ENCODE measurements around the gene MAP2K7. TPM values are rescaled to one million over a fixed set of nuclear protein-coding genes. Genes with fewer than 3 reads are reported as not detected.
"Not testable (repeated sequence)": the region's sequence is repeated elsewhere in the genome, so short reads cannot be mapped to it uniquely, and the experiment has no call there.

Gene MAP2K7
- total RNA-seq = 9.4 TPM

GRCh38 chr19:7903244-7904073 lies at the start of gene MAP2K7:
Gene MAP2K7 (plus strand): TSS chr19:7903877. CDS start chr19:7903945, 68 bp downstream.
- Histone ChIP-seq H3K4me1 (ENCODE audit: control insufficient read depth in 3 of 3, insufficient read depth in 3 of 3, low read length in 3 of 3) (peaks cover 27 to 49% (median 35%) of the 10 kb centered on the region in 3 donors), H3K27ac (ENCODE audit: low read depth, low read length) (peak within 1 kb of the TSS; percentile 87), H3K9ac (ENCODE audit: low read depth in 1 of 3, low read length in 3 of 3) (peak within 1 kb of the TSS; percentile 81 to 92 (median 89)), H3K4me3 (ENCODE audit: low read length in 3 of 3) (peak within 1 kb of the TSS; percentile 88 to 97 (median 91)), H3K9me3 (ENCODE audit: control insufficient read depth in 3 of 3, low read length in 3 of 3) (peaks cover 0 to 2% (median 0%) of the 10 kb centered on the region in 3 donors), H3K36me3 (ENCODE audit: control insufficient read depth in 3 of 3, insufficient read depth in 3 of 3, low read length in 3 of 3) (peaks cover 12 to 18% (median 15%) of the 10 kb centered on the region in 3 donors), H3K27me3 (ENCODE audit: control insufficient read depth in 3 of 3, insufficient read depth in 3 of 3, low read length in 3 of 3) (peaks cover 0 to 7% (median 0%) of the 10 kb centered on the region in 3 donors)

- Histone ChIP-seq H3K9me3 (ENCODE audit: control insufficient read depth in 3 of 3, low read length in 3 of 3) (no peaks in the 10 kb centered on the region), H3K27me3 (ENCODE audit: control insufficient read depth in 3 of 3, insufficient read depth in 3 of 3, low read length in 3 of 3) (peaks cover 4 to 42% (median 20%) of the 10 kb centered on the region in 3 donors), H3K9ac (ENCODE audit: low read depth in 1 of 3, low read length in 3 of 3) (no peak overlapping the region), H3K36me3 (ENCODE audit: control insufficient read depth in 3 of 3, insufficient read depth in 3 of 3, low read length in 3 of 3) (no peaks in the 10 kb centered on the region), H3K4me3 (ENCODE audit: low read length in 3 of 3) (no peak overlapping the region), H3K27ac (ENCODE audit: low read depth, low read length) (no peak overlapping the region), H3K4me1 (ENCODE audit: control insufficient read depth in 3 of 3, insufficient read depth in 3 of 3, low read length in 3 of 3) (peaks cover 0 to 4% (median 2%) of the 10 kb centered on the region in 3 donors)
These were observed 48.1 kb upstream of the MAP2K7 start for GRCh38 chr19:7855426-7856108.

- Histone ChIP-seq H3K9me3 (ENCODE audit: control insufficient read depth in 3 of 3, low read length in 3 of 3) (no peaks in the 10 kb centered on the region), H3K9ac (ENCODE audit: low read depth in 1 of 3, low read length in 3 of 3) (no peak overlapping the region), H3K4me3 (ENCODE audit: low read length in 3 of 3) (no peak overlapping the region), H3K4me1 (ENCODE audit: control insufficient read depth in 3 of 3, insufficient read depth in 3 of 3, low read length in 3 of 3) (peaks cover 0 to 2% (median 0%) of the 10 kb centered on the region in 3 donors), H3K36me3 (ENCODE audit: control insufficient read depth in 3 of 3, insufficient read depth in 3 of 3, low read length in 3 of 3) (no peaks in the 10 kb centered on the region), H3K27me3 (ENCODE audit: control insufficient read depth in 3 of 3, insufficient read depth in 3 of 3, low read length in 3 of 3) (peaks cover 7 to 48% (median 26%) of the 10 kb centered on the region in 3 donors), H3K27ac (ENCODE audit: low read depth, low read length) (no peak overlapping the region)
These were observed 47.5 kb upstream of the MAP2K7 start for GRCh38 chr19:7856109-7856591.

DNA sequence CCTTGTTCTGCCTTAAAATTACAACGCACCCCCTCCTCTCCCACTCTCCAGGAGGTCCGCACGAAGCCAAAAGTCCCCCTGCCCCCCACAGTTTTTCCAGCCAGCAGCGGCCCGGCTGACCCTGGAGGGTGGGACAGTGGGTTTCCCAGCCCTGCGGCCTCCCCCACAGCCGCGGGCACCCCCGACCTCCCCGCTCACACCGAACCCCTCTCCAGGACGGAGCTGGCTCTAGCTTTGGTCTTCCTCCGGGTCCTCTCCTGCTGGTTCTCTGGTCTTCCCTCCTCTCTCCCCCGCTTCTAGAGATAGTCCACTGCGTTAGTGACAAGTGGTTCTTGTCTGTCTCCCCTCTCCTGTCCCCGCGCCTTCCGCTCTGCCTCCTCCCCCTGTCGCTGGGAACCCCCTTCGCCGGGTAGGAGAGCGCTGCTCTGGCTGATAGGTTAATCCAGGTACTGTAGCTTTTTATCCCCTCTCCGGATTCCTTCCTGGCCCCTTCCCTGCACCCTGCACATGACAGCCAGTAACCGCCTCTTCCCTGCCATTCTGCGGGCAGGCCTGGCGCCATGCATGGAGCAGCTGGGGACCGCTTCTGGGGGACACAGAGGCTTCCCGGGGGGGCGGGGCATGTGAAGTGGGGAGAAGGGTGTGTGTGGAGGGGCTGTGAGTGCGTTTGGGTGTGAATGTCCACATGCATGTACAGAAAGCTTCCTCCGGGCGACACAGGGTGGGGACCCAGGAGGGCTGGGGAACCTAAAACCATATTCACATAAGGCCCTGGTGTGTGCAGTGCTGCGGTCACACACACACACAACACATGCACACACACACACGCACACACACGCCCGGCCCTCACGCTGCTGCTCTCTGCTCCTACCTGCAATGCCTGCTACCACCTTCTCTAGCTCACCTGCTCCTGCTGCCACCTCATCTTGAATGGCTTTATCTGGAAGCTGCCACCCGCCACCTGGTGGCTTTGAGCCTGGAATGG lies 46.7 kb upstream of the MAP2K7 start:
- peaks cover 14 to 56% (median 33%) of the 10 kb centered on the region in 3 donors for H3K27me3 ChIP-seq (ENCODE audit: control insufficient read depth in 3 of 3, insufficient read depth in 3 of 3, low read length in 3 of 3)
- H3K36me3 ChIP-seq (ENCODE audit: control insufficient read depth in 3 of 3, insufficient read depth in 3 of 3, low read length in 3 of 3) = no peaks in the 10 kb centered on the region
- no peak overlapping the region for H3K4me3 ChIP-seq (ENCODE audit: low read length in 3 of 3)
- H3K4me1 ChIP-seq (ENCODE audit: control insufficient read depth in 3 of 3, insufficient read depth in 3 of 3, low read length in 3 of 3) = peaks cover under 1 to 10% (median 2%) of the 10 kb centered on the region in 3 donors
- H3K9ac ChIP-seq (ENCODE audit: low read depth in 1 of 3, low read length in 3 of 3) = no peak overlapping the region
- no peak overlapping the region for H3K27ac ChIP-seq (ENCODE audit: low read depth, low read length)
- H3K9me3 ChIP-seq (ENCODE audit: control insufficient read depth in 3 of 3, low read length in 3 of 3) = no peaks in the 10 kb centered on the region

DNA sequence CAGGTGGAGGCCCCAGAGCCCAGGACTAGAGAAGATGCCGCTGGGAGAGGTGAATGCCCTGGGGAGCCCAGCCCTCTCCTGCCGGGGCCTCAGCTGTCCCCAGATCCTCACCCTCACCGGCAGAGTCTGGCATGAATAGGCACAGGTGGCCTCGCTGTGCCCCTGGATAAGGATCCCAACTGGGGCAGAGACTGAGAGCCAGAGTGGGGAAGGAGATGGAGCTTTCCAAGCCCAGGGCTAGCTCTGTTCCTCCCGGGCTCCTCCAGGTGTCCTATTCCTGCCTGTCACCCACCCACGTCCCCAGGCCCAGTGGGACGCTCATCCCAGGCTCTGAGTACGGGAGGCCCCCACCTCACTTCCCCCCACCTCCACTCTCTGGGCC lies 46.0 kb upstream of the MAP2K7 start:
- Histone ChIP-seq H3K9me3 (ENCODE audit: control insufficient read depth in 3 of 3, low read length in 3 of 3) (no peaks in the 10 kb centered on the region), H3K9ac (ENCODE audit: low read depth in 1 of 3, low read length in 3 of 3) (no peak overlapping the region), H3K4me1 (ENCODE audit: control insufficient read depth in 3 of 3, insufficient read depth in 3 of 3, low read length in 3 of 3) (peaks cover 2 to 13% (median 3%) of the 10 kb centered on the region in 3 donors), H3K4me3 (ENCODE audit: low read length in 3 of 3) (no peak overlapping the region), H3K36me3 (ENCODE audit: control insufficient read depth in 3 of 3, insufficient read depth in 3 of 3, low read length in 3 of 3) (no peaks in the 10 kb centered on the region), H3K27me3 (ENCODE audit: control insufficient read depth in 3 of 3, insufficient read depth in 3 of 3, low read length in 3 of 3) (peaks cover 18 to 59% (median 36%) of the 10 kb centered on the region in 3 donors), H3K27ac (ENCODE audit: low read depth, low read length) (no peak overlapping the region)

DNA sequence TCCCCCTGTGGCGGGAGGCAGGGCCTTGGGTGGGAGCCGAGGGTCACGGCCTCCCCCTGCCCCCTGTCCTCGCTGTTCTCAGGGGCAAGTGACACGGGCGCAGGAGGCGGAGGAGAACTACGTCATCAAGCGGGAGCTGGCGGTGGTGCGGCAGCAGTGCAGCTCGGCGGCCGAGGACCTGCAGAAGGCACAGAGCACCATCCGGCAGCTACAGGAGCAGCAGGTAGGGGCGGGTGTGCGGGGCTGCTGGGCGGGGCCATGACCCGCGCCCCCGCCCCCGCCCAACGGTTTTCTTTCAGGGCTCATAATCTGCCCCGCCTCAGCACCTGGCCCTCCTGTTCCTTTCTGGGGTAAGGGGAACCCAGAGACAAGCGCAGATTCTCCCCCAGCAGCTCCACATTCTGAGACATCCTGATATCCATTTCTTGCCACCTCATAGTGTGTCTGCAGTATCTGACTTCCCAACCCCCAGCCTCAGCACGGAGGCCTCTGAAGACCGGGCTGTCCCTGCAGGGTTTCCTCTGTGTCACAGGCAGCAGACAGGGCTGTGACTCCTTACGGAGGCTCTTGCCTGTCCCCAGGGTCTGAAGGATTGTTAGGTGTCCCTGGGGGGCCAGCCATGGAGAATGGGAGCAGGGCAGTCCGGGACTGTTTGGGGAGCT lies 45.4 kb upstream of the MAP2K7 start:
- H3K27me3 ChIP-seq (ENCODE audit: control insufficient read depth in 3 of 3, insufficient read depth in 3 of 3, low read length in 3 of 3) = peaks cover 18 to 59% (median 36%) of the 10 kb centered on the region in 3 donors
- H3K4me1 ChIP-seq (ENCODE audit: control insufficient read depth in 3 of 3, insufficient read depth in 3 of 3, low read length in 3 of 3) = peaks cover 2 to 13% (median 3%) of the 10 kb centered on the region in 3 donors
- no peak overlapping the region for H3K4me3 ChIP-seq (ENCODE audit: low read length in 3 of 3)
- H3K9me3 ChIP-seq (ENCODE audit: control insufficient read depth in 3 of 3, low read length in 3 of 3) = no peaks in the 10 kb centered on the region
- no peak overlapping the region for H3K27ac ChIP-seq (ENCODE audit: low read depth, low read length)
- H3K36me3 ChIP-seq (ENCODE audit: control insufficient read depth in 3 of 3, insufficient read depth in 3 of 3, low read length in 3 of 3) = no peaks in the 10 kb centered on the region
- H3K9ac ChIP-seq (ENCODE audit: low read depth in 1 of 3, low read length in 3 of 3) = no peak overlapping the region

DNA sequence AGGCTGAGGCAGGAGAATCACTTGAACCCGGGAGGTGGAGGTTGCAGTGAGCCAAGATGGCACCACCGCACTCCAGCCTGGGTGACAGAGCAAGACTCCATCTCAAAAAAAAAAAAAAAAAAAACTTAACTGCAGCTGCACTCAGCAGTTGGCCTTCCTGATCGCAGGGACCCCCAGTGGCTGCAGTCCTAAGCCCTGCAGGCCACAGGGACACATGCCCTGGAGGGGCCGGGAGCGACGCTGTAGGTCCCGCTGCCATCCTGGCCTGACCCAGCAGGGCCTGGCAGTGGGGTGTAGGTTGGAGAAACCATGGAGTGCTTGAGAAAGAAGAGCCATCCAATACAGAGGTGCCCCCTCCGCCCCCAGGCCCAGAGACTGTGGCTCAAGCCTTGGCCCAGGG lies 44.6 kb upstream of the MAP2K7 start:
- H3K27ac ChIP-seq (ENCODE audit: low read depth, low read length); H3K9ac ChIP-seq (ENCODE audit: low read depth in 1 of 3, low read length in 3 of 3); H3K36me3 ChIP-seq (ENCODE audit: control insufficient read depth in 3 of 3, insufficient read depth in 3 of 3, low read length in 3 of 3); H3K4me3 ChIP-seq (ENCODE audit: low read length in 3 of 3); H3K9me3 ChIP-seq (ENCODE audit: control insufficient read depth in 3 of 3, low read length in 3 of 3): not testable (repeated sequence)
- H3K4me1 ChIP-seq (ENCODE audit: control insufficient read depth in 3 of 3, insufficient read depth in 3 of 3, low read length in 3 of 3) = peaks cover 2 to 13% (median 3%) of the 10 kb centered on the region in 3 donors
- peaks cover 18 to 58% (median 36%) of the 10 kb centered on the region in 3 donors for H3K27me3 ChIP-seq (ENCODE audit: control insufficient read depth in 3 of 3, insufficient read depth in 3 of 3, low read length in 3 of 3)

DNA sequence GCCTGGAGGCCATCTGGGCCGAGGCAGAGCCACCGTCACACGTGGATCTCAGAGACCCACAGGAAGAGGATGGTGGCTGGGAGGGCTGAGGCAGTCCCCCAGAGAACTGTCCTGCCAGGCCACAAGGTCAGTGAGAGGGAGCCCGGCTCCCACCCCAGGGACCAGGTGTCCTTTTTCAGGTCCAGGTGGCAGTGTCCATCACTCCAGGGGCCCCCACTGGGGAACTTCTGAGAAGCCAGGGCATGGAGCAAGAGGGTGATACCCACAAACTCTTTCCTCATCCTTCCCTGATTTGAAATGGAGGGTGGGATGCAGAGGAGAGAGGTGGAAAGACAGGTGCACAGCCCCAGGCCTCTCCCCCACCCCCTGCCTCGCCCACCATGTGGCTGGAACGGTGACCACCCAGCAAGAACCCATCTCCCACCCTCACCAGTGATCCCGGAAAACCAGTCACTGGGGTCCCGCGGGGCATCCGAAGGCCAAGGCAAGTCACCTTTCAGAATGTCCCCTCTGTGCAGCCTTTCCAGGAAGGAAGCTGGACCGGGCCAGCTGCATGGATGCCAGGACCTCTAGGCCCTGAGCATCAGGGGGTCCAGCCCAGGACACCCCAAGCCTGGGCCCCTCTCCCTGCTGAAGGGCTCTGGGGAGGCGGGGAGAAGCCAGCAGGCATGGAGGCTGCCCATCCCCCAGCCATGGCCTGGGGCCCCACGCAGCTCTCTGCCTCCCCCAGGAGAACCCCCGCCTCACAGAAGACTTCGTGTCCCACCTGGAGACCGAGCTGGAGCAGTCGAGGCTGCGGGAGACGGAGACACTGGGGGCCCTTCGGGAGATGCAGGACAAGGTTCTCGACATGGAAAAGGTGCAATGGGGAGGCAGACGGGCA lies 43.6 kb upstream of the MAP2K7 start:
- Histone ChIP-seq H3K27ac (ENCODE audit: low read depth, low read length) (no peak overlapping the region), H3K4me3 (ENCODE audit: low read length in 3 of 3) (no peak overlapping the region), H3K27me3 (ENCODE audit: control insufficient read depth in 3 of 3, insufficient read depth in 3 of 3, low read length in 3 of 3) (peaks cover 23 to 62% (median 40%) of the 10 kb centered on the region in 3 donors), H3K9ac (ENCODE audit: low read depth in 1 of 3, low read length in 3 of 3) (no peak overlapping the region), H3K36me3 (ENCODE audit: control insufficient read depth in 3 of 3, insufficient read depth in 3 of 3, low read length in 3 of 3) (no peaks in the 10 kb centered on the region), H3K4me1 (ENCODE audit: control insufficient read depth in 3 of 3, insufficient read depth in 3 of 3, low read length in 3 of 3) (peaks cover 2 to 13% (median 3%) of the 10 kb centered on the region in 3 donors), H3K9me3 (ENCODE audit: control insufficient read depth in 3 of 3, low read length in 3 of 3) (no peaks in the 10 kb centered on the region)

All from skeletal muscle tissue (tissue), 4 donors.